ENCODE data around the gene MLPH.

The MLPH gene

GRCh38 chr2:237478979-237479378 is 8.1 kb upstream of the MLPH start:
- no peak for DNase-seq (ENCODE audit: low read depth, low spot score)

- DNase-seq (ENCODE audit: low read depth, low spot score) = no peak
Observed at GRCh38 chr2:237479747-237480146, 7.3 kb upstream of the MLPH start.

GRCh38 chr2:237480556-237480955 is 6.5 kb upstream of the MLPH start:
- DNase-seq (ENCODE audit: low read depth, low spot score) = no peak

GRCh38 chr2:237480988-237481525 is 6.0 kb upstream of the MLPH start:
- DNase-seq (ENCODE audit: low read depth, low spot score) = no peak

GRCh38 chr2:237482485-237482884 is 4.6 kb upstream of the MLPH start:
- peak; percentile 52 for DNase-seq (ENCODE audit: low read depth, low spot score)

GRCh38 chr2:237483018-237483731 is 3.9 kb upstream of the MLPH start:
- DNase-seq (ENCODE audit: low read depth, low spot score) = no peak

- no peak for DNase-seq (ENCODE audit: low read depth, low spot score)
Observed at GRCh38 chr2:237485304-237485703, 1.7 kb upstream of the MLPH start.

- no peak for DNase-seq (ENCODE audit: low read depth, low spot score)
Observed at GRCh38 chr2:237485844-237486243, 1.2 kb upstream of the MLPH start.

GRCh38 chr2:237486334-237486818 is 675 bp upstream of the MLPH start:
- no peak for DNase-seq (ENCODE audit: low read depth, low spot score)

GRCh38 chr2:237487496-237487895 is 445 bp downstream of the MLPH start:
- no peak for DNase-seq (ENCODE audit: low read depth, low spot score)

- DNase-seq (ENCODE audit: low read depth, low spot score) = no peak
Observed at GRCh38 chr2:237488295-237488694, 1.2 kb downstream of the MLPH start.

GRCh38 chr2:237488901-237489860 is 2.1 kb downstream of the MLPH start:
- DNase-seq (ENCODE audit: low read depth, low spot score) = no peak

GRCh38 chr2:237490009-237490711 is 3.1 kb downstream of the MLPH start:
- peak; percentile 80 for DNase-seq (ENCODE audit: low read depth, low spot score)

GRCh38 chr2:237490795-237491194 is 3.7 kb downstream of the MLPH start:
- no peak for DNase-seq (ENCODE audit: low read depth, low spot score)

GRCh38 chr2:237491515-237492118 is 4.6 kb downstream of the MLPH start:
- DNase-seq (ENCODE audit: low read depth, low spot score) = no peak

- no peak for DNase-seq (ENCODE audit: low read depth, low spot score)
Observed at GRCh38 chr2:237492137-237492890, 5.3 kb downstream of the MLPH start.

- no peak for DNase-seq (ENCODE audit: low read depth, low spot score)
Observed at GRCh38 chr2:237494066-237494465, 7.0 kb downstream of the MLPH start.

- DNase-seq (ENCODE audit: low read depth, low spot score) = no peak
Observed at GRCh38 chr2:237495521-237496117, 8.6 kb downstream of the MLPH start.

- peak; percentile 63 for DNase-seq (ENCODE audit: low read depth, low spot score)
Observed at GRCh38 chr2:237496428-237496827, 9.4 kb downstream of the MLPH start.

Measured in ELF-1 (cell line).